ENCODE measurements around the gene ANKRD60. TPM values are rescaled to one million over a fixed set of nuclear protein-coding genes. Genes with fewer than 3 reads are reported as not detected.

Gene ANKRD60
- total RNA-seq, 1 donor from 2014 or later, result not detected

DNA sequence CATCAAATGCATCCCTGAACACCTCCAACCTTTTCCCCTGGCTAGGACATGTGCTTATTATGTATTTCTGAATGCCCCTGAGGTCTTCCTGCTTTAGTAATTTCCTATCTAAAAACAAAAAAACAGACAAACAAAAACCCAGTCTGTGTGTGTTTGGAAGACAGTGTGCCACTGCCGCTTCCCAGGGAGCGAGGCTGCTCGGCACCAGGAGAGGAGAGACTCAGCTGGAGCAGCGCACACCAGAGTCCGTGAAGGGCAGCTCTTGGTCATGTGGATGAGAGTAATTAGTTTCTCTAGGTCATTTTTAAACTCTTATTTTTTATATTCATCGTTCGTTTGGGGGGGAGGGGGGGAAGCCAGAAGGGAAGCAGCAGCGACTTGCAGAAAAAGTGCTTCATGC, 10.0 kb upstream of the ANKRD60 start:
- Histone ChIP-seq H3K9me3 (no peaks in the 10 kb centered on the region), H3K4me3 (no peak overlapping the region), H3K36me3 (peaks cover 39% of the 10 kb centered on the region), H3K27ac (no peak overlapping the region), H3K4me1 (no peaks in the 10 kb centered on the region), H3K27me3 (no peaks in the 10 kb centered on the region)
- ATAC-seq, result no peak
- no peak for DNase-seq
- intact Hi-C loops (cut with DNase I), result no loop called here
- TF ChIP-seq, protein P1, sequence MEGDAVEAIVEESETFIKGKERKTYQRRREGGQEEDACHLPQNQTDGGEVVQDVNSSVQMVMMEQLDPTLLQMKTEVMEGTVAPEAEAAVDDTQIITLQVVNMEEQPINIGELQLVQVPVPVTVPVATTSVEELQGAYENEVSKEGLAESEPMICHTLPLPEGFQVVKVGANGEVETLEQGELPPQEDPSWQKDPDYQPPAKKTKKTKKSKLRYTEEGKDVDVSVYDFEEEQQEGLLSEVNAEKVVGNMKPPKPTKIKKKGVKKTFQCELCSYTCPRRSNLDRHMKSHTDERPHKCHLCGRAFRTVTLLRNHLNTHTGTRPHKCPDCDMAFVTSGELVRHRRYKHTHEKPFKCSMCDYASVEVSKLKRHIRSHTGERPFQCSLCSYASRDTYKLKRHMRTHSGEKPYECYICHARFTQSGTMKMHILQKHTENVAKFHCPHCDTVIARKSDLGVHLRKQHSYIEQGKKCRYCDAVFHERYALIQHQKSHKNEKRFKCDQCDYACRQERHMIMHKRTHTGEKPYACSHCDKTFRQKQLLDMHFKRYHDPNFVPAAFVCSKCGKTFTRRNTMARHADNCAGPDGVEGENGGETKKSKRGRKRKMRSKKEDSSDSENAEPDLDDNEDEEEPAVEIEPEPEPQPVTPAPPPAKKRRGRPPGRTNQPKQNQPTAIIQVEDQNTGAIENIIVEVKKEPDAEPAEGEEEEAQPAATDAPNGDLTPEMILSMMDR (IDR thresholded peaks at IDR 0.05), result no peak

- Histone ChIP-seq H3K4me3 (peak overlapping the region; percentile 51), H3K9me3 (no peaks in the 10 kb centered on the region), H3K36me3 (peaks cover 31% of the 10 kb centered on the region), H3K27me3 (no peaks in the 10 kb centered on the region), H3K4me1 (no peaks in the 10 kb centered on the region), H3K27ac (no peak overlapping the region)
- intact Hi-C loops (cut with DNase I), result no loop called here
- TF ChIP-seq, protein P1 (IDR thresholded peaks at IDR 0.05), result no peak
- no peak for DNase-seq
- ATAC-seq, result no peak
Observed at GRCh38 chr20:58237318-58238132, 9.1 kb upstream of the ANKRD60 start.

- ATAC-seq (peak; percentile 96), DNase-seq (peak; percentile 87)
- peaks cover 24% of the 10 kb centered on the region for H3K36me3 ChIP-seq
- no peaks in the 10 kb centered on the region for H3K4me1 ChIP-seq
- TF ChIP-seq, protein P1 (IDR thresholded peaks at IDR 0.05), result peak; percentile 99
- H3K4me3 ChIP-seq, result peak overlapping the region; percentile 51
- H3K27me3 ChIP-seq, result no peaks in the 10 kb centered on the region
- intact Hi-C loops (cut with DNase I), result no loop called here
- no peaks in the 10 kb centered on the region for H3K9me3 ChIP-seq
- no peak overlapping the region for H3K27ac ChIP-seq
Observed at GRCh38 chr20:58236612-58237317, 8.3 kb upstream of the ANKRD60 start.

DNA sequence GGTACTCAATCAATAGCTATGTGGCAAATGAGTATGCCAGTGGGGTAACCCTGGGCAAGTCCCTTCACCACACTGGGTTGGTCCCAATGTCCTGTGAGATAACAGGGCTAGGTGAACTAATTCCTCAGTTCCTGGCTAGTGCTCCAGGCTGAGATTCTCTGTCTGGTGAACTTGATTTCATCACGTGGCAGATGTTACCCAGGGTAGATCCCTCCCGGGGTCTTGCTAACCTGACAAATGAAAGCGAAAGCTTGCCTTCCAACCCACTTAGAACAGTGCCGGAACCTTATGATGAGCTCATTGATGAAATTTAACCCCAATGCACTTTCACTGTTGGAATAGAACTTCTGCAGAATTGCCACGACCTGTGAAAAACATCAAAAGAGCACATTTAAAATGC, 6.6 kb upstream of the ANKRD60 start:
- Histone ChIP-seq H3K9me3 (no peaks in the 10 kb centered on the region), H3K27ac (no peak overlapping the region), H3K36me3 (peaks cover 16% of the 10 kb centered on the region), H3K4me3 (no peak overlapping the region), H3K4me1 (no peaks in the 10 kb centered on the region), H3K27me3 (no peaks in the 10 kb centered on the region)
- no peak for ATAC-seq
- TF ChIP-seq, protein P1 (IDR thresholded peaks at IDR 0.05), result no peak
- no peak for DNase-seq
- intact Hi-C loops (cut with DNase I), result no loop called here

DNA sequence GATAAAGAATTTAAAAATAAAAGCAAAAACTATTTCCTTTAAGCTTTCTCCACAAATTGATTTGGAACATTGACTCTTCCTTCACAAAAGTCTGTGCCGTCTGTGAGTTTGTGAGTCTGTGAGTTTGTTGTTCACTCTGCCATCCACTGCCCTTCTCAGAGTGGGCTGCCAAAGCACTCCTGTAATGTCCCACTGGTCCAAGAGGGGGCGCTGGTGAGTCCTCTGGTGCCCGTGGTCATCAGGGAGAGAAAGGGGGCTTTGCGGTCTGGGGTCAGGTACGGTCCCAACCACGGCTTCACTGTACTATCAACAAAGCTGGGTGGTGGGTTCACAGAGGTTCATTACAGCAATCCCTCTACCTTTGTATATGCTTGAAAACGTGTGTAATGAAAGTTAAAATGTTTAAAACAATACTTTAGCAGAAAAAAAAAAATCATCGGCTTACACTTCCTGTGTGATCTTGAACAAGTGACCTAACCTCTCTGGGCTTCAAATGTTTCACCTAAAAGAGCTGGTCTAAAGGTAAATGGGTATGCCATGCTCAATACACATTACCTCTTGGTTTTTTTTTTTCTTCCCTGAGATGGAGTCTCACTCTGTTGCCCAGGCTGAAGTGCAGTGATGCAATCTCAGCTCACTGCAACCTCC, 5.6 kb upstream of the ANKRD60 start:
- Histone ChIP-seq H3K9me3 (no peaks in the 10 kb centered on the region), H3K4me1 (no peaks in the 10 kb centered on the region), H3K27ac (no peak overlapping the region), H3K27me3 (peaks cover 4% of the 10 kb centered on the region), H3K4me3 (no peak overlapping the region), H3K36me3 (peaks cover 14% of the 10 kb centered on the region)
- TF ChIP-seq, protein P1 (IDR thresholded peaks at IDR 0.05), result peak; percentile 61
- no peak for DNase-seq
- intact Hi-C loops (cut with DNase I), result no loop called here
- ATAC-seq, result peak; percentile 52

Measured in upper lobe of right lung (tissue), 1 donor.